Right lung (tissue), 10 donors: ENCODE results near the gene LIPN. TPM values are rescaled to one million over a fixed set of nuclear protein-coding genes. Genes with fewer than 3 reads are reported as not detected.
"Not testable (repeated sequence)": the region's sequence is repeated elsewhere in the genome, so short reads cannot be mapped to it uniquely, and the experiment has no call there.

ENCODE experiments used
- DNase-seq, 2 donors: peaks; one replicate each; pipeline ENCODE4 v3.0.0-alpha.2; 2013
- long read RNA-seq, 8 donors: transcript quantifications; one replicate each; lab custom pipeline, GENCODE V29; 2026
- polyA plus RNA-seq, 5 donors: library from polyadenylated mRNA; unstranded; fragments of 120-200 nt; gene quantifications; one replicate each; pipeline versions ENCODE4 v1.2.1 to v1.2.3, GENCODE V29; 2013; ENCODE audit warnings: inconsistent platforms in 1 of 5, low replicate concordance in 1 of 5; ENCODE audit not compliant: insufficient read length in 5 of 5, insufficient read depth in 1 of 5

The LIPN gene
- polyA plus RNA-seq, result not detected
- long read RNA-seq, donor 1, result 0 reads
- long read RNA-seq, donor 2, result 0 reads
- long read RNA-seq, donor 3, result 0 reads
- long read RNA-seq, donor 4, result 0 reads
- long read RNA-seq, donor 5, result 0 reads
- long read RNA-seq, donor 6, result 0 reads
- long read RNA-seq, donor 7, result 0 reads
- long read RNA-seq, donor 8, result 0 reads

DNA sequence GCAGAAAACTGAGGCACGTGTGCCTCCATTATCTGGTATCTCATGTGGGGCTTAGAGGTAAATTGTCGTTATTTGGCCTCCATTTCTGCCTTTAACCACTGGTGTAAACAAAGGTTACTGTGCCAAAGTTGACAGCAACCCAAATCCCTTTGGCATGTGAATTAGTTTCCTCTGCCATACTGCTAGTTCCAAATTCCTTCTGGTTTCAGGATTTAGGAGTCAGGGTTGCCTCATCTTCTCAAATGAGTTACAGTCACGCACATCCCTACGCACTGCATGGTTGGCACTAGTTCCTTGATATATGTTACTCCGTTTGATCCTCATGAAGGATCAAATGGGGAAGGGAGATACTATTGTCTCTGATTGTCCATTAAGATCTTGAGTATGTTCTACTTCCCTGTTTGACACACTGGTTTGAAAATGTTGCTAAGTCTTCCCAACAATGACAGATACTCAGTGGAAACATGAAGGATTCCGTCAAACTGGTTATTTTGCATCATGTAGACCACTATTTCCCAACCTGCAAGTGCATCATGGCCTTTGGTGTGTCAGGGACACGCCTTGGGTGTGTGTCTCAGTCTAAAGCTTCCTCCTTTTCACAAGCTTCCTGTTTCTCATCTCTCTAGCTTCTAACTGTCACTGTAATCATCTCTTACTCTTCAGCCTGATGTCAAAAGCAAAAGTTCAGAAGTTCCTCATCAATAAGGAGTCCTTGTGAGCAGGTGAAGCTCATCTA, at the start of gene LIPN:
LIPN (plus strand) TSS at position 655 of the 736 bp plus-strand sequence. CDS start 1,386 bp downstream, outside the sequence.
- no peak for DNase-seq

DNA sequence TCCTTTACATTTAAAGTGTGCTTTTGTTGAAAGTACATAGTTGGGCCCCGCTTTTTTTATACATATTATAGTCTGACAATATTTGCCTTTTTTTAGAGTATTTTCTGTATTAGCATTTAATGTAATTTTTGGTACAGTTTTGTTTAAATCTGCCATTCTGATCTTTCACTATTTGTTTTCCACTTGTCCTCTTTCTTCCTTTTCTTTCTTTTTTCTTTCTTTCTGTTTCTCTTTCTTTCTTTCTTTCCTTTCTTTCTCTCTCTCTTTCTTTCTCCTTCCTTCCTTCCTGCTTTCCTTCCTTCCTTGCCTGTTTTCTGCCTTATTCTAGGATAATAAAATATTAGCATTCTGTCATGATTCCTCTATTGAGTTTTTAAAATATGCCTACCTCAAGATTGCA, 44.3 kb upstream of the LIPN start:
- DNase-seq, result no peak

- no peak for DNase-seq
Measured at GRCh38 chr10:88721392-88721791, 38.4 kb upstream of the LIPN start.

DNA sequence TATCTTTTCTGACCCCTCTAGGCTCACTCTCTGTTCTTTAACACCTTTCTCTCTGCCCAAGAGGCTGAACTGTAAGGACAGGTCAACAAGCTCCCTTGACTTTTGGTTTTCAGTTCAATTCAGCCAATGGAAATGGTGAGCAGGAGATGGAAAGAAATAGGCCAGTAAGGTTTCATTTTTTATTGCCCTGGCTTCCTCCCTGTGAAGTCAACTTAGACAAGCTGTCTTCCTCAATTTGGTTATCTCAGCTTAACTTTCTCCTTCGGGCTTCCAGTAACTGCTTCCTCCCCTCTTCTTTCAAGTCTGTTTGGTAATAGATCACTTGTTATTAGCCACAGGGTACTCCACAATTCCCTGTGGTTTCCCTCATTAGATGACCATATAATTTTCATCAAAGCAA, 34.0 kb upstream of the LIPN start:
- DNase-seq, result no peak

DNA sequence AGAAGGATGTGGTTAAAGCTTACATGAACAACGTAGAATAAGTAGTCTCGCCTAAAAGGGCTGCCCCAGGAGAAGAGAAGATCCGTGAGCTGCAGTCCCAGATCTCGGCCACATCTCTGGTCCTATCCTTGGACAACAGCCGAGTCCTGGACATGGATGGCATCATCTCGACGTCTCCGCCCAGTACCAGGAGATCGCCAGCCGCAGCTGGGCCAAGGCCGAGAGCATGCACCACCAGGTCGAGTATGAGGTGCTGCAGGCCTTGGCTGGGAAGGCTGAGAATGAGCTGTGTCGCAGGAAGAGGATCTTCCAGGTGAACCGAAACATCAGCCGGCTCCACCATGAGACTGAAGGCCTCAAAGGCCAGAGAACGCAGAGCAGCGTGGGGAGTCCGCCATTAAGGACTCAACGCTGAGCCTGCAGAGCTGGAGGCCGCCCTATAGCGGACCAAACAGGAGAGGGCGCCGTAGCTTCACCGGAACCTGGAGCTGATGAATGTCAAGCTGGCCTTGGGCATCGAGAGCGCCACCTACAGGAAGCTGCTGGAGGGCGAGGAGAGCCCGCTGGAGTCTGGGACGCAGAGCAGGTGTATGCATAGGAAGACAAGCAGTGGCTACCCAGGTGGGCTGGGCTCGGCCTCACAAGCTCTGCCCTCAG, 31.6 kb upstream of the LIPN start:
- no peak for DNase-seq

- no peak for DNase-seq
Measured at GRCh38 chr10:88730864-88731263, 29.0 kb upstream of the LIPN start.

GRCh38 chr10:88731296-88731695, 28.5 kb upstream of the LIPN start:
- DNase-seq, result peak in 1 of 2 donors; percentile 2

- no peak for DNase-seq
Measured at GRCh38 chr10:88733215-88733614, 26.6 kb upstream of the LIPN start.

DNA sequence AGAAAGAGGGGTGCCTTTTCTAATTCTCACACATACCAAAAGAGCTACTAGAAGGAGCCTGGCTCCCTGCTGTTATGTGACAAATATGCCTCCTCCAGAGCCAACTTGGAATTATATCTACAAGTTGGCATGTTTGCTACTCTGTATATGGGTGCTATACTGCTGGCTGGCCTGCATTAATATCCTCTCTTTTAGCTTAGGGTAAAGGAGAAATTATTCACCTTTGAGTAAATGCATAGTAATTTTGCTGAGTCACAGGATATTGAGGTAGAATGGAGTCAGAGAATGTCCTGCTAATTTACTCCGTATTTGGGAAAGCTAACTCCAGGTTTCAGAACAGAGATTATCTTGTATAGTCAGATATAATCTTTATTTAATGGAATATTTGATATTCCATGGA, 24.2 kb upstream of the LIPN start:
- no peak for DNase-seq

- DNase-seq, result not testable (repeated sequence)
Measured at GRCh38 chr10:88741921-88742320, 17.9 kb upstream of the LIPN start.

- DNase-seq, result no peak
Measured at GRCh38 chr10:88742448-88742847, 17.4 kb upstream of the LIPN start.

DNA sequence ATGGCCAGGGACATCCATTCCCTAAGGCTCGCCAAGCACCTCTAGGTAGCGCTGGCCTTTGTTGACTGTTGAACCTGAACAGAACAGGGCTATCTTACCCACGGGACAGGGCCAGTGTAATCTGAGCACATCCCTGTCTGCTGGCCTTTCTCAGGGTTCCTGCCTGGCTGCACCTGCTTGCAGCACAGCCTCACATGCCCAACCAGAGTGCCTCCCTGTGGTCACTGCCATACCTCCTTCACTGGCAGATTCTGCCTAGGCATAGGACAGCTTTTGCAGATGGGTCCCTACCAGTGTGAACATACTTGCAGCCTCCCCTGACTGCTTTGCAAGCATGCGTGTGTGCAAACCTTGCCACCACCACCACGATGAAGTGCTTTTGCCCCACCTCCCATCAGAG, 15.8 kb upstream of the LIPN start:
- DNase-seq, result no peak

DNA sequence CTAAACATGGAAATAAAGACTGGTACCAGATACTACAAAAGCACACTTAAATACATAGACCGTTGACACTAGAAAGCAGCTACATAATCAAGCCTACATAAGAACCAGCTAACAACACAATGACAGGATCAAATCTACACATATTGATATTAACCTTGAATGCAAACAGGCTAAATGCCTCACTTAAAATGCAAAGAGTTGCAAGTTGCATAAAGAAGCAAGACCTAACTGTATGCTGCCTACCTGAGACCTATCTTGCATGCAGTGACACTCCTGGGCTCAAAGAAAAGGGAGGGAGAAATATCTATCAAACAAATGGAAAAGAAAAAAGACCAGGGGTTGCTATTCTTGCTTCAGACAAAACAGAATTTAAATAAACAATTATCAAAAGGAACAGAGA, 14.2 kb upstream of the LIPN start:
- no peak for DNase-seq

DNA sequence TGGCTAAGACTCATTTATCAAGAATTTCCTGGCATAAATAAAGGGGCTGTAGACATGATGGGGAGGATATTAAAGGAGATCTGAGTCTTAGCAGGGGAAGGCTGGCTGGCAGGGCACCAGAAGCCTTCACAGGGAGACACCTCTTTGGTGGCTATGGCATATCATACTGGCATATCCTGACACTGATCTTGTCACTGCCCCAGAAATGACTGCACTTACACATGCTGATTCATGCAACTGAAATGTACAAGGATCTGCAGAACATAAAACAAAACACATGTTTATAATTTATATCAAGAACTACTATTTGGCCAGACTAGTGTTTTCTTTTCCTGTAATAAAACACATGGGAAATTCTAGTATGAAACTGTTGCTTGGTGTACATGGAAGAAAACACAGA, 5.5 kb upstream of the LIPN start:
- DNase-seq, result no peak

DNA sequence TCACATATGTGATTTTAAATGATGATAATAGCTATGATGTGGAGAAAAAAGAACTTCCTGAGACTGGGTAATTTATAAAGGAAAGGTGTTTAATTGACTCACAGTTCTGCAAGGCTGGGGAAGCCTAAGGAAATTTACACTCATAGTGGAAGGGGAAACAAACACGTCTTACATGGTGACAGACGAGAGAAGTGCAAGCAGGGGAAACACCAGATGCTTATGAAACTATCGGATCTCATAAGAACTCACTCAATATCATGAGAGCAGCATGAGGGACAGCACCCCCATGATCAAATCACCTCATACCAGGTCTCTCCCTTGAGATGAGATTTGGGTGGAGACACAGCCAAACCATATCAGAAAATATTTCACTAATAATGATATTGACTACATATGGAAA, 4.1 kb upstream of the LIPN start:
- DNase-seq, result no peak

DNA sequence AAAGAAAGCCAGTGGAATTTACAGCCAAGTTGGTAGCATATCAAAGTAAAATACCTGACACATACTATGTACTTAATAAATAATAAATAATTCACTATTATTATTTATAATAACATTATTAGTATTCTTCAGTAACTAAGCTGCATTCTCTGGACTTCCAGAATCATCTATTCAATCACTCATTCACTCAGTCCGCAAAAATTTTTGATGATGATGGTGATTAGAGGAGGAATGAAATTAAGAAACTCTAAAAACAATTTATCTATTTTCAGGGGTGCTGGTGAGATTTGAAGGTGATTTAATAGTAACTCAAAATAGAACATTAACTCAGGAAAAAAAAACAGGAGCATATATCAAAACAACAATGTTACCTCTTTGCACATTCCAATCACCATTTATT, 3.2 kb upstream of the LIPN start:
- no peak for DNase-seq

GRCh38 chr10:88762906-88763305, 3.1 kb downstream of the LIPN start:
- no peak for DNase-seq

- DNase-seq, result no peak
Measured at GRCh38 chr10:88763441-88763840, 3.6 kb downstream of the LIPN start.

GRCh38 chr10:88764110-88764509, 4.3 kb downstream of the LIPN start:
- no peak for DNase-seq

GRCh38 chr10:88765816-88766215, 6.0 kb downstream of the LIPN start:
- no peak for DNase-seq

- no peak for DNase-seq
Measured at GRCh38 chr10:88769384-88769783, 9.6 kb downstream of the LIPN start.

- no peak for DNase-seq
Measured at GRCh38 chr10:88781206-88781605, 21.4 kb downstream of the LIPN start.

- no peak for DNase-seq
Measured at GRCh38 chr10:88782222-88782621, 22.4 kb downstream of the LIPN start.
